Measurements from ENCODE around the gene SLC24A3.
A peak's percentile ranks its signal among the peaks of the same experiment; 100 is the strongest.

The SLC24A3 gene

DNA sequence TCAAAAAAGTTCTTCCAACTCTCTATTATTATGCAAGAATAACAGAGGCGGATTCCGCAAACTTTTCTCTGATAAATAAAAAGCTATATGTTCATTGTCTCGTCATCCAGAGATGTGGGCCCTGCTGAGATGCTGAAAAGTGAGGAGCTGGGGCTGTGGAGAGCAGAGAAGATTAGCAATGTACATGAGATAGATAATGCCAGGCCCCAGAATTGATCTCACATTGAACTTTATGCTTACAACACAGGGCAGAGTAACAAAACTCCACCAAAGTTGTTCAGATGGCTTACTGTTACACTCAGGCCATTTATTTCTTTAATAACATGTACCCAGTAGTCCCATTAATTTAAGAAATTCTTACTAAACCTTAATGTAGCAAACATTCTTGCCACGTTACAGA is 512.9 kb downstream of the SLC24A3 start:
- H3K4me1 Mint-ChIP-seq = peaks cover under 1% of the 10 kb centered on the region
- H3K27me3 Mint-ChIP-seq (ENCODE audit: low read depth, poor library complexity) = peaks cover 2% of the 10 kb centered on the region
- no peak for DNase-seq
- H3K4me3 Mint-ChIP-seq = no peak overlapping the region
- TF ChIP-seq, protein P1, sequence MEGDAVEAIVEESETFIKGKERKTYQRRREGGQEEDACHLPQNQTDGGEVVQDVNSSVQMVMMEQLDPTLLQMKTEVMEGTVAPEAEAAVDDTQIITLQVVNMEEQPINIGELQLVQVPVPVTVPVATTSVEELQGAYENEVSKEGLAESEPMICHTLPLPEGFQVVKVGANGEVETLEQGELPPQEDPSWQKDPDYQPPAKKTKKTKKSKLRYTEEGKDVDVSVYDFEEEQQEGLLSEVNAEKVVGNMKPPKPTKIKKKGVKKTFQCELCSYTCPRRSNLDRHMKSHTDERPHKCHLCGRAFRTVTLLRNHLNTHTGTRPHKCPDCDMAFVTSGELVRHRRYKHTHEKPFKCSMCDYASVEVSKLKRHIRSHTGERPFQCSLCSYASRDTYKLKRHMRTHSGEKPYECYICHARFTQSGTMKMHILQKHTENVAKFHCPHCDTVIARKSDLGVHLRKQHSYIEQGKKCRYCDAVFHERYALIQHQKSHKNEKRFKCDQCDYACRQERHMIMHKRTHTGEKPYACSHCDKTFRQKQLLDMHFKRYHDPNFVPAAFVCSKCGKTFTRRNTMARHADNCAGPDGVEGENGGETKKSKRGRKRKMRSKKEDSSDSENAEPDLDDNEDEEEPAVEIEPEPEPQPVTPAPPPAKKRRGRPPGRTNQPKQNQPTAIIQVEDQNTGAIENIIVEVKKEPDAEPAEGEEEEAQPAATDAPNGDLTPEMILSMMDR (IDR thresholded peaks at IDR 0.05) = no peak
- no peak overlapping the region for H3K27ac Mint-ChIP-seq
- no peaks in the 10 kb centered on the region for H3K9me3 Mint-ChIP-seq
- H3K36me3 Mint-ChIP-seq (ENCODE audit: low read depth) = no peaks in the 10 kb centered on the region

DNA sequence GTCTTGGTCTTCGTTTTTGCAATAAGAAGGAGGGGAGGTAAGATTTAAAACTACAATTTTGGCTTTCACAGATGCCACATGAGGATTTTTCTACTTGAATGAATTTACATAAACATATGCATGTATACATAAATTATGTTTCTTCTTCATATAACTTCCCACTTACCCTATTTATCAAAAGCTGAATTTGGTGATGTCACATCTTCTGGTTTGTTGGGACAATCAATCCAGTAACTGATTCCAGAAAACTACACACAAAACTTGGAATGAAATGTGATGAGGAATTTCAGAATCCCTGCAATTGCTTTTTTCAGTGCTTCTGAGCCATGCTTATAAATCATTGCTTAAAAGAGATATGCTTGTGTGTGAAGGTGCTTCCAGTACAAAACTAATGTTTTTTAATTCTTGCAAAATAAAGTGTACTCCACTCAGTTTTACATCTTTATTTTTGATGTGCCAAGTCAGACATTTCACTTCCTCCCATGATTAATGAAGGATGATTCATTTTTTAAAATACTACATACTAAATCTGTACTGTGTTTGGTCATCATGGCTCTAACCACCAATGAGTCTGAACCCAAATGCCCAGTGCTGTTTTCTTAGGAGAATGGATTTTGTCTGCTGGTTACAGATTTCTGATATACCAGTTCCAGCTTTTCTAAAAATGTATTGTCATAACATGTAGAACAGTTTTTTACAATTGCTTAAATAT is 513.5 kb downstream of the SLC24A3 start:
- TF ChIP-seq, protein P1 (IDR thresholded peaks at IDR 0.05) = no peak
- Mint-ChIP-seq H3K4me1 (no peaks in the 10 kb centered on the region), H3K9me3 (no peaks in the 10 kb centered on the region), H3K27ac (no peak overlapping the region), H3K36me3 (ENCODE audit: low read depth) (no peaks in the 10 kb centered on the region), H3K27me3 (ENCODE audit: low read depth, poor library complexity) (peaks cover 2% of the 10 kb centered on the region), H3K4me3 (no peak overlapping the region)
- DNase-seq = no peak

DNA sequence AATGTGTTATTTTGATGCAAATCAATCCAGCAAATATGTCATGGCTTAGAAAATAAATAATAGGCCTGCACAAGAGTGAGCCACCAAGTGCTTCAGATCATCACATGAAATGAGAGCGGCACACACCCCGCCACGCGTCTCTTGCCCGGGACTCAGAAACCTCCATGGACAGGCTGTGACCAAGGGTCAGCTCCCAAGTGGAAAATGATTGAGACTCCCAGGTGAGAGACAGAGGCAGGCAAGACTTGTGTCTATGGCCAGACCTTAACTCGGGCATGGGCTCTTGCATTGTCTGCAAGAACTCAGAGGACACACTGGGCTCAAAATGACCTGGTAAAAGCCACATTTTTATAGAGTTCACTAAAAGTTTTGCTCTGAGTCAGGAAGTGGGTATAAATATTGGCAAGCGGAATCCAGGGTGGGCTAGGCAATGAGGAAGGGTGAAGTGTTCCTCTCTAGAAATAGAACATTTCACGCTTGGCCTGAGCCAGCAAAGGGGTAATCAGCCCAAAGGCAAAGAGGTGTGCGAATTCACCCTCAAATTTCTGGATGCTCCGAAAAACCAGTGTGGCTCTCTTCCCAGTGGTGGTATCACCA is 514.9 kb downstream of the SLC24A3 start:
- no peak for DNase-seq
- TF ChIP-seq, protein P1 (IDR thresholded peaks at IDR 0.05) = no peak
- Mint-ChIP-seq H3K4me1 (no peaks in the 10 kb centered on the region), H3K27me3 (ENCODE audit: low read depth, poor library complexity) (peaks cover 2% of the 10 kb centered on the region), H3K4me3 (no peak overlapping the region), H3K27ac (no peak overlapping the region), H3K36me3 (ENCODE audit: low read depth) (no peaks in the 10 kb centered on the region), H3K9me3 (no peaks in the 10 kb centered on the region)

DNA sequence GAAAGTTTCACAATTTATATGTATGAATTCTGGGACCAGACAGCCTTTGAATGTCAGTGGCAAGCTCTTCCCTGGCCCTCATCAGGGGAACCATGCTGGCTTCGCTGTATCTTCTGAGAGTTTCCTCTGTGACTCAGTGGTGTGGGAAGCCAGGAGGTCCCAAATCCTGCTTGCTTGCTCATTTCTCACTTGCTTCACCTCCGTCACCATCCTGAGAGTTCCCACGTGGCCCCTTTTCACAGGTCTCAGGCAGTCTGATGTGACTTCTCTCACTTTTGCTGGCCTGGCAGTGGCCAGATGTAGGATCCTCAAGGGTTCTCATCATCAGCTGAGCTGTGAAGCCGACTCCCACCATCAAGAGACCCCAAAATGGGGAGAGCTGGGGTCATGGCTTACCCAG is 517.2 kb downstream of the SLC24A3 start:
- H3K4me3 Mint-ChIP-seq = no peak overlapping the region
- DNase-seq = no peak
- TF ChIP-seq, protein P1 (IDR thresholded peaks at IDR 0.05) = no peak
- no peaks in the 10 kb centered on the region for H3K36me3 Mint-ChIP-seq (ENCODE audit: low read depth)
- no peak overlapping the region for H3K27ac Mint-ChIP-seq
- H3K9me3 Mint-ChIP-seq = no peaks in the 10 kb centered on the region
- H3K4me1 Mint-ChIP-seq = peaks cover 8% of the 10 kb centered on the region
- peaks cover 2% of the 10 kb centered on the region for H3K27me3 Mint-ChIP-seq (ENCODE audit: low read depth, poor library complexity)

DNA sequence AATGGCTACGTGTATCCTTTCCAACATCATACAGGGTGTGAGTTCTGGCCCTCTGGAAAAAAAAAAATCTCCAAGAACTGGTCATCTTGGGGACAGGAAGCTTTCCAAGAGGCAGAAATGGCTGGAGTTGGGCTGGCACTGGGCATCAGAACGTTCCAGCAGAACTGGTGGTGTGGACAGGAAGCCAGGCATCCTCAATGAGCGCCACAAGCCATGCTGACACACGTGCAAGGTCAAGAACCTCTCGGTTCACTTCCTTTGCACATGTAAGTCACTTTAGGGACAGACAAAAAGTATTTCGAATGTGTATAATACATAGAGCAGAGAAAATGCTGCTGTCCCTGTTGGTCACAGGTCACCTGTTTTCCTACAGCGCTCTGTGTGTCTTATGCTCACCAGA is 518.3 kb downstream of the SLC24A3 start:
- Mint-ChIP-seq H3K36me3 (ENCODE audit: low read depth) (no peaks in the 10 kb centered on the region), H3K27me3 (ENCODE audit: low read depth, poor library complexity) (peaks cover 2% of the 10 kb centered on the region), H3K4me1 (peaks cover 18% of the 10 kb centered on the region), H3K4me3 (no peak overlapping the region), H3K27ac (no peak overlapping the region), H3K9me3 (no peaks in the 10 kb centered on the region)
- DNase-seq = no peak
- TF ChIP-seq, protein P1 (IDR thresholded peaks at IDR 0.05) = no peak

DNA sequence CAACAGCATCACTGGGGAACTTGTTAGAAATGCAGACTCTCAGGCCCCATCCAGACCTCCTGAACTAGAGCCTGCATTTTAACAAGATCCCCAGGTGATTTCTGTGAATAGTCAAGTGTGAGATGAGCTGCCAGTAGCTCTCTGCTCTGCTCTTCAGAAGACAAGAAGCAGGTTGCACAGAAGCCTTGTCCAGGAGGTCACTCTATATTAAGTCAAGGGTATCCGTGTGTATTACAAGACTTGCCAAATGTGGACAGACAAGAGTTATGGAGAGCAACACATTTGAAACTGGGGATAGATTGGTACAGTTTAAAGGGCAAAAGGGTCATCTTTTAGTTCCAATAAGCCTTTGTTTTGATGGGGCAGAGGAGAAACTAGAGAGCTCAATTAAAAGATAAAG is 522.4 kb downstream of the SLC24A3 start:
- no peaks in the 10 kb centered on the region for H3K9me3 Mint-ChIP-seq

More for the DNA sequence above, 522.4 kb downstream of the SLC24A3 start:
- Mint-ChIP-seq H3K27me3 (ENCODE audit: low read depth, poor library complexity) (no peaks in the 10 kb centered on the region), H3K4me3 (no peak overlapping the region), H3K36me3 (ENCODE audit: low read depth) (no peaks in the 10 kb centered on the region), H3K27ac (peak overlapping the region; percentile 10), H3K4me1 (peaks cover 49% of the 10 kb centered on the region)
- DNase-seq = no peak
- TF ChIP-seq, protein P1 (IDR thresholded peaks at IDR 0.05) = no peak
